ENCODE data around the gene LAMB1.
"Not testable (repeated sequence)": the region's sequence is repeated elsewhere in the genome, so short reads cannot be mapped to it uniquely, and the experiment has no call there.

LAMB1 gene

DNA sequence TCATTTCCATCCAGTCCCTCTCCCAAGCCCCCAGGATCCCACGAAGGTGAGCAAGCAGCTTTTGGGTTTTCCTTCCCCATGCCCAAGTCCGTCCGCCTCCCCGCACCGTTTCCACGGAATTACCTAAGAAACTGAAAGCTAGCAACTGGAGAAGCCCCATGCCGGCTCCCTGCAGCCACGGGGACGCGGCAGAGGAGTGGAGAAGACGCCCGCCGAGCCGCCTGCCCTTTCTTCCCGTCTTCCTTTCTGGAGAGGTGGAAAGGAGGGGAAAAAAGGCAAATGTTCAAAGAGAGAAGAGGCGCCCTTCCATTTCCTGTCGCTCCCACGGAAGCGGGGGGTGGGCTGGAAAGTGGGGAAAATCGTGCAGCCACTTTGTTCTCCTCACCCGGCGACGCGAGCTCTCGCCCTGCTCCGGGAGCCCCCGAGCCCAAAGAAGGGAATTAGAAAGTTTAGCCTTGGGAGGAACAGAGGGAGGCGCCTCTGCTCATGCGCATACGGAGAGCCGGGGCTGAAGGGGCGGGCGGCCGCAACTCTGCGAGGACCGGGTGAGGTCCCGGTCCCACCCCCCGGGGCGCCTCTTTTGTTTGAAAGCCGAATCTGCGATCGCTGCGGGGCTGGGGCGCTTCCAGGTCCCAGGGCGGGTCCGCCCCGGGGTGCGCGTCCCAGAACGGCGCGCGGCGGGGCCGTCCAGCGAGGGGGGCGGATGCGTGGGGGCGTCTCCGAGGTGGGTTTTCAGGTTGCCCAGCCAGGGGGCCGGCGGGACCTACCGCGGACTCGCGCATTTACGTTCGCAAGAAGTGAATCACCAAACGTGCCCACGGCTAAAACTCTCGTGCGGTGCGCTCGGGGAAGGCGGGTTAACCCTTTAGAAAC, at the start of gene LAMB1:
Gene LAMB1, minus strand, starts transcription at position 436 of the 873 bp plus-strand sequence. Its CDS starts 276 bp downstream, at position 160.
- FAIRE-seq: no peak
- no peak for DNase-seq (ENCODE audit: extremely low spot score, insufficient read length, low read depth)

DNA sequence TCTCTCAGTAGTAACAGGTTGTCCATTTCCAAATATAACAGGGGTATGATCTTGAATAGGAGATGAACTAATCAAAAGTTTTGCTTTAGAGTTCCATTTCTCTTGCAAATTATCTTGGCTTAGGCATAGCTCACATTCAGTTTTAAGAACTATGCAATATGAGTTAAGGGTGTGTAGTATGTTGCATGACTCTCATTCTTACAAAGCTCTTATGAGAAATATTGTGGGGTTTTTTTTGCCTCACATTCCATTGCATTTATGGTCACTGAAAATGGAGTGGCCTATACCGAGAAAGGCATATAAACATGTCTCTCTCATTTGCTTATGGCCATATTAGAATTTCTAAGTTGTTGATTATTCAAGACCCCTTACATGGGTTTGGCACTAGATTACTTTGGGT, 48.5 kb upstream of the LAMB1 start:
- FAIRE-seq (no peak), DNase-seq (ENCODE audit: extremely low spot score, insufficient read length, low read depth) (no peak)

DNA sequence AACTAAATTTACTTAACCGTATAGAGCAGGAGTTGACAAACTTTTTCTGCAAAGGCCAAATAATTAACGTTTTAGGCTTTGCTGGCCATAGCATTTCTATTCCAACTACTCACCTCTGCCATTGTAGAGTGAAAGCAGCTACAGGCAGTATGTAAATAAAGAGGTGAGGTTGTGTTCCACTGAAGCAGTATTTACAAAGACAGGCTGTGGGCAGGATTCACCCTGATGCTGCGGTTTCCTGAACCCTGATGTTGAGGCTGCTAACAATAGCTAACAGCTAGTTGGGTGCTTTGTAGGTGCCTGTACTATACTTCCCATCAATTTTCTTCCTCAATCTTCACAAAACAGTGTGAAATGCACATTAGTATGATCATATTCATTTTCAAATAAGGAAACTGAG, 47.0 kb upstream of the LAMB1 start:
- DNase-seq (ENCODE audit: extremely low spot score, insufficient read length, low read depth) (no peak), FAIRE-seq (no peak)

- FAIRE-seq (no peak), DNase-seq (ENCODE audit: extremely low spot score, insufficient read length, low read depth) (no peak)
These were observed 45.5 kb upstream of the LAMB1 start for GRCh38 chr7:108048422-108048821.

- DNase-seq (ENCODE audit: extremely low spot score, insufficient read length, low read depth): no peak
- FAIRE-seq: no peak
These were observed 44.1 kb upstream of the LAMB1 start for GRCh38 chr7:108046952-108047506.

DNA sequence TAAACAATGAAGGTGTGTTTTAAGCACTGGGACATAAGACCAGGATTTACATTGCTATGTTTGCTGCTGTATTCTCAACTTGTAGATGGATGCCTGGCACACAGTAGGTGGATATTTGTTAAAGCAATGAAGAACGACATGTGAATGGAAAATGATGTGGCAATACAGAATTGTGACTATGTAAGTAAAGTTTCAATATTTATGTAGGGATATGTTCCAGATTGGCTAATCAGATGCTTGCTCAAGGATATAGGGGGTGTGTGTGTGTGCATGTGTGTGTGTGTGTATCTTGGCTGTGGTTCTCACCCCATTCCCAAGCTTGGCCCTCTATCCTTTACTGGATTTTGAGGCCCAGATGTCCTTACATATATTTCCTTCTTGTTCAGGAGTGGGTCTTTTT, 42.7 kb upstream of the LAMB1 start:
- DNase-seq (ENCODE audit: extremely low spot score, insufficient read length, low read depth) (no peak), FAIRE-seq (no peak)

DNA sequence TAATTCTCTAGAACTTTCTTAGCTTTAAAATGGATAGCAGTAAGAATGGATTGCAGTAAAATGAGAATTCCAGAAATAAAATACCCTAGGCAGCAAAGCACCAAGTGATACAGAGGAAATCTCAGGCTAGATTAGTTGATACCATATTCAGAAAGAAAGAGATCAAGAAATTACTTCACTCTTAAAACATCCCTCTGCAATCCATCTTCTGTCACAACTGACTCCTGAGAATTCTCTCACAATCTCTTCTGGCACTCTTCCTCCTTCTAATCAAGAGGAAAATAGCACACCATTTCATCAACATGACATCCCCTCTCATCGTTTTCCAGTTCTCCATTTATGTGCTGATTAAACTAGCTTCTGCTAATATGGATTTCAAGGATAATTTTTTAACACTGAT, 42.2 kb upstream of the LAMB1 start:
- no peak for DNase-seq (ENCODE audit: extremely low spot score, insufficient read length, low read depth)
- no peak for FAIRE-seq

GRCh38 chr7:108044345-108044744, 41.4 kb upstream of the LAMB1 start:
- FAIRE-seq: no peak
- DNase-seq (ENCODE audit: extremely low spot score, insufficient read length, low read depth): no peak

- no peak for FAIRE-seq
- DNase-seq (ENCODE audit: extremely low spot score, insufficient read length, low read depth): no peak
These were observed 36.0 kb upstream of the LAMB1 start for GRCh38 chr7:108038986-108039385.

- FAIRE-seq: no peak
- DNase-seq (ENCODE audit: extremely low spot score, insufficient read length, low read depth): no peak
These were observed 34.8 kb upstream of the LAMB1 start for GRCh38 chr7:108037741-108038140.

DNA sequence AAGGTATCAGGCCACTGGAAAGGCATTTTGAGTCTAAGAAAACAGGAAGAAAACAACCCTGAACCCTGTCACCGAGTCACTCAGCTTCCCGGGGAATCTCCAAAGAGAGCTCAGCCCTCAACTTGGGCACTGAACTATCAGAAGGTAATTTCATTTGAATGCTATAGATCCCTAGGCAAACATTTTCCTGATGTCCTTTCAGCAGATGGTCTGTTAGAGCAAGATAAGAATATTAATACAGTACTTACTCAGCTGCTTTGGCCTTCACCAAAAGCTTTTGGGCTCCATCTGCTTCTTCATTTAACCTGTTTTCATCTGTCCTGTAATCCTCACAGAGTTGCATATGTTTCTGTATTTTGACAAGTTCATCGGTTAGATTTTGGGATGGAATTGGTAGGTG, 34.2 kb upstream of the LAMB1 start:
- FAIRE-seq: no peak
- no peak for DNase-seq (ENCODE audit: extremely low spot score, insufficient read length, low read depth)

- FAIRE-seq: no peak
- no peak for DNase-seq (ENCODE audit: extremely low spot score, insufficient read length, low read depth)
These were observed 31.6 kb upstream of the LAMB1 start for GRCh38 chr7:108034586-108034985.

DNA sequence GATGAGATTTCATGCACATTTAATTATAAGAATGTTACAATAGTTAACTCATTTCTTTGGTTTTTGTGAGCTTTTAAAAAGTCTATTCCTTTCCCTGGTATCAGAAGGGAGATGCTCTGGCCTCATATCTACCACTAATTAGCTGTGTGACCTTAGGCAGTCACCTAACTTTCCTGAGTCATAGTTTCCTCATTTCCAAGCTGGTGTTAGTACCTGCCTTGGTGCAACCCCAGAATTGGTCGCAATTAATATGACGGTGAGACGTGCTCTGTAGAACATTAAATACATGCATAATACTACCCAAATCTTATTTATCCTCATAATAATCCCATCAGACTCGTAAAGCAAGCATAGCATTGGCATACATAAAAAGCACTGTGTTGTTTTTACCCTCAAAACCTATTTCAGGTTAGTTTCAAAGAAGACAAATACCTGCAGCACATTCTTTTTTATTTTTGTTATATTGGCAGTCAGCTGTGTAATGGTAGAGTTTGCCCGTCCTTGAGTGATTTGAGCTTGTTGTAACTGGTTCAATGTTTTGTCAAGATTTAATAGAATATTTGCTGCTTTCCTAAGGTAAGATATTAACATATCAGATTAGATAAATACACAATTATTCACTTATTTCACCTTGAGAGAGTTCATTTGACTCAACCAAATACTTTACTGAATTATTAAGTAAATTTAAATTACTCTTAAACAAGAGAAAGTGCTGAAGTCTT, 31.0 kb upstream of the LAMB1 start:
- FAIRE-seq (no peak), DNase-seq (ENCODE audit: extremely low spot score, insufficient read length, low read depth) (no peak)

DNA sequence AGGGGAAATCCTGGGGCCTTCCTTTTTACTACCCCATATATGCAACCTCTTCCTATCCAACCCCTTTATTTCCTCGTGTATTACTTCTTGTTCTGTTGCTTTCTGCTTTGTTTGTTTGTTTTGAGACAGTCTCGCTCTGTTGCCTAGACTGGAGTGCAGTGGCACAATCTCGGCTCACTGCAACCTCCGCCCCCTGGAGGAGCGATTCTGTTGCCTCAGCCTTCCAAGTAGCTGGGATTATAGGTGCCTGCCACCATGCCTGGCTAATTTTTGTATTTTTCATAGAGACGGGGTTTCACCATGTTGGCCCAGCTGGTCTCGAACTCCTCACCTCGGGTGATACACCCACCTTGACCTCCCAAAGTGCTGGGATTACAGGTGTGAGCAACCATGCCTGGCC, 30.3 kb upstream of the LAMB1 start:
- DNase-seq (ENCODE audit: extremely low spot score, insufficient read length, low read depth); FAIRE-seq: not testable (repeated sequence)

DNA sequence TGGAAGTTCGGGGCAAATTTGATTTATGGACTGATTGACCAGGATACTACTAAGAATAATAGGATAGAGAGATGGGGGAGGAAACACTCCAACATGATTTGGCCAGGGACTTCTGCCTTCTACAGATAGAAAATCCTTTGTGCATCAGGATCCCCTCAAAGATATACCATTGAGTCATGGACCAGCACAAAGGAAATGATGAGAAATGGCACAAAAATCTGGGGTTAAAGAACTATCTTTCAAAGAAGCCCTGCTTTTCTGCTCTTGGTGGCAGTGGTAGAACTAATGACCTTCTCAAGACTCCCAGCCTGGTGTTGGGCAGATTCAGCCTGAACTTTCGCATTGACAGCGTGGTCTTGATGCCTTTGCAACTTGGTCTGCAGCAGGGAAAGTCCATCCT, 27.6 kb upstream of the LAMB1 start:
- FAIRE-seq (no peak), DNase-seq (ENCODE audit: extremely low spot score, insufficient read length, low read depth) (no peak)

DNA sequence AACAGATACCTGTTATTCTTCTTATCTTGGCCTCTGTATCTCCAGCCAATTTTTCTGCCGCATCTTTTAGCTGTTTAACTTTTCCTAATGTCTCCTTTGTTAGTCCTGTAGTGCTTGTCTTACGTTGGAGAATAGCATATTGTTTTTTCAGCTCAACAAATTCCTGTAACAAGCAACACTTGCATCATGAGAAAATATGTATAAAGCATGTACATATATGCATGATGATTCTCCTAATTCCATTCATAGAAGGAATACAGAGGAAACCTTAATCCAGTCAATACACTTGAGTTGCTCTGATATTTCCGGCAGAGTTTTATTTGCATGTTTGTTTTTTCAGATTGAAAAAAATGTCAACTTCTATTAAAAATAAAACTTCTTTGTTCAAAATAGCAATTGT, 26.1 kb upstream of the LAMB1 start:
- DNase-seq (ENCODE audit: extremely low spot score, insufficient read length, low read depth) (no peak), FAIRE-seq (no peak)

DNA sequence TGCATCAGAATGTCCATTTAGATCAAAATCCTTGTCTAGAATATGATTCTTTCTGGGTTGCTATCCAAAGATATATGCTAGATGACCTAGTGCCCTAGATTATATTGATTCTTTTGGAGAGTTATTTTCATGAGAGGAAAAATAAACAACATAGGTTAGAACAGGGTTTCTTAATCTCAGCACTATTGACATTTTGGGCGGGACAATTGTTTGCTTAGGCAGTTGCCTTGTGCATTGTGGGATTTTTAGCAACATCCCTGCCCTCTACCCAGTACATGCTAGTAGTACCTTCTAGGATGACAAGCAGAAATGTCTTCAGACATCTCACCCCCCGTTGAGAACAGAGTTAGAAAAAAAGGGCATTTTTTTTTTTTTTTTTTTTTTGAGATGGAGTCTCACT, 25.1 kb upstream of the LAMB1 start:
- no peak for DNase-seq (ENCODE audit: extremely low spot score, insufficient read length, low read depth)
- no peak for FAIRE-seq

GRCh38 chr7:108027239-108027638, 24.3 kb upstream of the LAMB1 start:
- DNase-seq (ENCODE audit: extremely low spot score, insufficient read length, low read depth) (no peak), FAIRE-seq (no peak)

DNA sequence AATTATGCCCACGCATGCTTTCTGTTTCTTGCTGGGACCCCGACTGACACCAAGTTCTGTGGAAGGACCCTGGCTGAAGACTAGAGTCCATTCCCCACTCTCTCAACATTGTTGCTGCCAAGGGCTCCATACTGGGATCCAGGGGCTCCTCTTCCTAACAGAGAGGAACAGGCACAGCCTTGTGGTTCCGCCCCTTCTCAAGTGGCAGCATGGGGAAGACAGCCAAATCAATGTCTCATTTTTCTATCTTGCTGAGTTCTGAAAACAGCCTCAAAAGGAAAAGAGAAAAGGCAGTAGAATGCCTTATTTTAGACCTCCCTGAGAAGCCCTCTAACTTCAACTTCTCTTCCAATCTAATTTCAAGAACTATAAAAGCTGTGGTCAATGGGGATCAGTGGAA, 23.7 kb upstream of the LAMB1 start:
- FAIRE-seq: no peak
- DNase-seq (ENCODE audit: extremely low spot score, insufficient read length, low read depth): no peak

GRCh38 chr7:108026116-108026515, 23.2 kb upstream of the LAMB1 start:
- FAIRE-seq: no peak
- no peak for DNase-seq (ENCODE audit: extremely low spot score, insufficient read length, low read depth)

DNA sequence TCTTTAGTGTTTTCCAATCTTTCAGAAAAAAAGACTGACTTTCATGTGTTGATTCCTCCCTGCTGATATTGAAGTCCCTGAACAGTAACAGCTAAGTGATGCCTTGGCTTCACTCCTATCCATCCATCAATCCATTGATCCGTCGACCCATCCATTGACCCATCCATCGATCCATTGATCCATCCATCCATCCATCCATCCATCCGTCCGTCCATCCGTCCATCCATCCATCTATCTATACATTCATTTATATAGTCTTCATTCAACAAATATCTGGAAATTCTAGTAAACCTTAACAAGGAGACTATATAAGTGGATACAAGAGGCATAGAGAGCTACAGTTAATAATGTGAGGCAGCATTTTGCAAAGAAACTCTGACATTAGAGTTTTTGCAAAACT, 21.6 kb upstream of the LAMB1 start:
- DNase-seq (ENCODE audit: extremely low spot score, insufficient read length, low read depth) (no peak), FAIRE-seq (no peak)
